GM21423 (cell line): ENCODE results near the gene BTN1A1.
"Not testable (repeated sequence)": the region's sequence is repeated elsewhere in the genome, so short reads cannot be mapped to it uniquely, and the experiment has no call there.

ENCODE experiments used
- ATAC-seq: cut with Tn5 transposase; IDR thresholded peaks from one replicate; pipeline ENCODE4 v1.9.1; 2021; ENCODE audit warnings: mild to moderate bottlenecking, moderate library complexity; ENCODE audit not compliant: unreplicated experiment

BTN1A1 gene

DNA sequence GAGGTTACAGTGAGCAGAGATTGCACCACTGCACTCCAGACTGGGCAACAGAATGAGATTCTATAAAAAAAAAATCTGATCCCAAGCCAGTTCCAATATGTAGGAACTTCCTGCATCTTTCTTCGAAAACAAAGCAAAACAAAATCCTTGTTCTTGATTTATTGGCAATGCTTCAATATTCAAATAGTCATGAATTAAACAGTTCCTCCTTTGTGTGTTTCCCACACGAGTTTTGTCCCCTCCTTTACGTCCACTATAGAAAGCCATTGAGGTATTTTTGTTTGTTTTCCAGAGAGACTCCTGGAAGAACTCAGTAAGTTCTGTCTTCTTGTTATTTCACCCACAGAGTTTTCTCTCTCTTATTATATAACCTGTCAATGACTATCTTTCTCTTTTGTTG is 7.6 kb downstream of the BTN1A1 start:
- no peak for ATAC-seq

DNA sequence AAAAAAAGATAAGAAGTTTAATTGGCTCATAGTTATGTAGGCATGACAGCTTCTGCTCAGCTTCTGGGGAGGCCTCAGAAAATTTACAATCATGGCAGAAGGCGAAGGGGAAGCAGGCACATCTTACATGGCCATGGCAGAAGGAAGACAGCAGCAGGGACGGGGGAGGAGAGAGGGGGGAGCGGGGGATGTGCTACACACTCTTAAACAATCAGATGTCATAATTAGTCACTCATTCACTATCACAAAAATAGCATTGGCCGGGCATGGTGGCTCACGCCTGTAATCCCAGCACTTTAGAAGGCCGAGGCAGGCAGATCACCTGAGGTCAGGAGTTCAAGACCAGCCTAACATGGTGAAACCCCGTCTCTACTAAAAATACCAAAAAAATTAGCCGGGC is 10.9 kb downstream of the BTN1A1 start:
- not testable (repeated sequence) for ATAC-seq

DNA sequence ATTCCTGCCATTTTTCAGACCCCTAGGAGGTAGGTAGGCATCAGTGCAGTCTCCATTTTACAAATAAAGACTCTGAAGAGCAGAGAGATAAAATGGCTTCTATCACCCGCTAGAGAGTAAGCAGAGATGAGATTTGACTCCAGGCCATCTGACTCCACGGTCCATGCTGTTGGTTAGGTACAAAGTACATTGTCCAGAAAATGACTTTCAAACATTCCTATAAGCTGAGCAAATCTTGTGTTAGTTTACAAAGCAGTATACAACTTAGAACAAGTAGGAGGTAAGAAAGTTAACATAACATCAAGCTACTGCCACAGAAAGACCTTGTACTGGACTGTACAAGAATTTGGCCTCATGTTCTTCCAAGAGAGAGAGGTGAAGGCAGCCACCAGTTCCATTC is 14.9 kb downstream of the BTN1A1 start:
- no peak for ATAC-seq

DNA sequence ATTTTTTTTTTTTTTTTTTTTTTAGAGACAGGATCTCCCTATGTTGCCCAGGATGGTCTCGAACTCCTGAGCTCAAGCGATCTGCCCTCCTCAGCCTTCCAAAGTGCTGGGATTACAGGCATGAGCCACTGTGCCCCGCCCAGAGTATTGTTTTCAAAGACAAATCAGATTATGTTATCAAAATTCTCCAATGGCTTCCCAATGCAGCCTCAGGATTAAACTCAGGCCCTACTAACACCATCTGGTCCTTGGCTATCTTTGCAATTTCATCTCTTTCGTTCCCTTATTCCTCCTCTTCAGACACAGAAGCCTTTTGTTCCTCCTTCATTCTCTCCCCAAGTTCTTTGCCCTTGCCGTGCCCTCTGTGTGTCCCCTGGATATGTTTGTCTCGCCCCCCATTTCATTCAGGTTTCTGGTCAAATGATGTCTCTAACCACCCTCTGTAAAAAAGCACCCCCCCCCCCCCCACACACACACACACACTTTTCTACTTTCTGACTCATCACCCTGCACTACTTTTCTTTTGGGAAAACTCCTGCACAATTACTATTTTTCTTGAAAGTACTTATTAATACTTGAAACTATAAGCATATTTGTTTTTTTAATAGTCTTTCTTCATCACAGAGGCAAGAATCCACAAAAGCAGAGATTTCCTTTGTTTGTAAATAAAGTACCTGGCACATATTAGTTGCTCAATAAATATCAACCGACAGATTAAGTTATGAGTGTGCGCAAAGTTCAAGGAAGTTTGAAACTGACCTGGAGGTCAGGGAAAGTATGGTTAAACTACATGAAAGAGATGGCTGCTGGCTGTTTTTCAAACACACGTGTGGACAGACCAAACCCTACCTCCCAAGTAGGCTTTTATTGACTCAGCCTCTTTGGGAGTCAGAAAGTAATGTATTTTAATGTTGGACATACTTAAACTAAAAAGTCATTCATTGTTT is 16.7 kb downstream of the BTN1A1 start:
- no peak for ATAC-seq

DNA sequence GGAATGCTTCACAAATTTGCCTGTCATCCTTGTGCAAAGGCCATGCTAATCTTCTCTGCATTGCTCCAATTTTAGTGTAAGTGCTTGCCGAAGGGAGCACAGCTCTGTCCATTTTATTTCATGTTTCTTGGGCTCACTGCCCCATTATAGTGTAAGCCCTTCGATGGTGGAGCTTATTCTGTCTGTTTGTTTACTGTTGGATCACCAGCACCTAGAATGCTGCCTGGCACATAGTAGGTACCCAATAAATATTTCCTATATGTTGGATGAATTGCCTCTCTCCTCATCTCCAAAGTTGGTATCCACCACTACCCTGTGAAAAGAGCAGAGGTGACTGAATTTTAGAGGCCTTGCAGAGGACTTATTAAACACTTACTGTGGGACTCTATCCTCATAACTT is 19.3 kb downstream of the BTN1A1 start:
- no peak for ATAC-seq

DNA sequence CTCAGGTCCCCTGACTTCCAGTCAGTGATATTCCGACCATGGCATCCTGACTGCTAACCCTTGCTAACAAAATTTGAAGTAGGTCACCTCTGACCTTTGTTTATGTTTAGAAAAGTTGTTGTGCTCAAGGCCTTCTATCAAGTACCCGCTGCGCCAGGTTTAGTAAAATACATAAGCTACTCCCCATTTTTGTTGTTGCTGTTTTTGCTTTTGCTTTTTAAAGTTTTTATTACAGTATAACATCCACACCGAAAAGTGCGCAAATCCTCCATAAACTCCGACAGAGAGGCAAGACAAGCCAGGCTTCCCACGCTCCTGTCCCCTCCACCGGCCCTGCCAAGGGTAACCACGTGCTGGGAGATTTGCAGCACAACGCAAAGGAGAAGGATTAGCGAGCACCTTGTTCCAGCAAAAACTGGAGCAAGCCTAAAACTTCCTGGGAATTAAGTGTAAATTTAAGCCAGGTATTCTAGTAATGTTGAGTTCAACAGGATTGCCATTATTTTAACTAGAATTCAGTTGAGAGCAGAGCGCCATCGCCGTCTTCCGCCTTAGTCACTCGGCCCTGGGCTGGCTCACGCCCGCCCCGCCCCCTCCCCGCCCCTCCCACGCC is 20.2 kb downstream of the BTN1A1 start:
- ATAC-seq, result peak; percentile 36

DNA sequence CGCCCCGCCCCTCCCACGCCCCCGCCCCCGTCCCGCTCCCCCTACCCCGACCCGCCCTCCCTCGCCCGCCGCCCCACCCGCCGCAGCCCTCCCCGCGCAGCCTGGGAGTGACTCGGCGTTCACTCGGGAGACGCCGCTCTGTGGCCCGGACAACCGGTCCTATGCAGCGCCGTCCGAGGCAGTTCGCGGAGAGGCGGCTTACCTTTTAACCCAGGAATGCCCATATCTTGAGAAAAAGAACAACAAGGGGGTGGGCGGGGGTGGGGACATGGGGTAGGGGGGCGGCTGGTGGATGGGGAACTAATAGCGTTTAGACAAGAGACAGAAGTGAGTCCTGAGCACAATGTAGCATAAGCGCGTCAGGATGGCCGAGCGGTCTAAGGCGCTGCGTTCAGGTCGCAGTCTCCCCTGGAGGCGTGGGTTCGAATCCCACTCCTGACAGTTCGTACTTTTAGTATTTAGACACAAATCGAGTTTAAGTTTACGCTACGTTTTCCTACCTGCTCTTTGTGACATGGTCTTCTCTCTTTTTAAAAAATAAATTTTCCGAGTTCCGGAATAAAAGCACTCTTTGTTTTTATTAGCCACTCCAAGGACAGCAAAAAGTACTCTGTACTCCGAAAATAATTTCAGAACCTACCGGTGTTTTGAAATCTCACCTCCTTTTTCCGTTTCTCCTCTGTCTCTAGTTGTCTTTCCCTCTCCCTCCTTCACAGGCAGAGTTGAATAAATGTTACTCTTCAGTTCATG is 20.9 kb downstream of the BTN1A1 start:
- peak; percentile 60 for ATAC-seq

DNA sequence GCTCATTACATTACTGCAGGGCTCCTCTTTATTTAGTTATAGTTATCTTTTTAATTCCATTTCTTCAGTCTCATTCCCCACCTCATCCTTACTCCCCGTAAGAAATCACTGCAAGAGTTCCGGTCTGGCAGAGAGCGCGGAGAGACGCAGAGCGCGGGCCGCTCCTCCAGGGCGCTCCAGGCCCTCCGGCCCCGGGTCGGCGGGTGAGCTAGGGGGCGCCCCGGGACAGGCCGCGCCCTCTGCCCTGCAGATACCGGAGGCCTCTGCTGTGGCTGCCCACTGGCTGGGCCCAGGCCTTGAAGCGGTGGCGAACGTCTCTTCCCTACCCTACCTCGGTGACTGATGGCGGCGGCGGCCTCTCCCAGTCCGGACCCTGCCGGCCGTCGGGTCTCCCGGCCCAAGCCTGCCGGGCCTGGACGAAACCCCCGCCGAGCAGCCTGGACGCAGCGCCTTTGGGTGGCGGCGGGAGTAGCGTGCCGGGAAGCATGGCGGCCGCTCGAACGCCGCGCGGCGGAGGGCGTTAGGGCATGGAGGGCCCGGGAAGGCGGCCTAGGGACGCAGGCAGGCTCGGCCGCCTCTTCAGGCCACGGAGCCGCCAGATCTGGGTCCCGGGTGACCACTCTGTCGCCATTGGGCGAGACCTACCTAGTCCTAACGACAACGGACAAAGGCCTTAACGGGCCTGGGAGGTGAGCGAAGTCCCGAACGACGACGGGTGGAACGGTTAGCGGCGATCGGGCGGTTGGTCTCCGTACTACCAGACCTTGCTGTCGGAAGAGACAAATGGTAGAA is 21.7 kb downstream of the BTN1A1 start:
- peak; percentile 71 for ATAC-seq

DNA sequence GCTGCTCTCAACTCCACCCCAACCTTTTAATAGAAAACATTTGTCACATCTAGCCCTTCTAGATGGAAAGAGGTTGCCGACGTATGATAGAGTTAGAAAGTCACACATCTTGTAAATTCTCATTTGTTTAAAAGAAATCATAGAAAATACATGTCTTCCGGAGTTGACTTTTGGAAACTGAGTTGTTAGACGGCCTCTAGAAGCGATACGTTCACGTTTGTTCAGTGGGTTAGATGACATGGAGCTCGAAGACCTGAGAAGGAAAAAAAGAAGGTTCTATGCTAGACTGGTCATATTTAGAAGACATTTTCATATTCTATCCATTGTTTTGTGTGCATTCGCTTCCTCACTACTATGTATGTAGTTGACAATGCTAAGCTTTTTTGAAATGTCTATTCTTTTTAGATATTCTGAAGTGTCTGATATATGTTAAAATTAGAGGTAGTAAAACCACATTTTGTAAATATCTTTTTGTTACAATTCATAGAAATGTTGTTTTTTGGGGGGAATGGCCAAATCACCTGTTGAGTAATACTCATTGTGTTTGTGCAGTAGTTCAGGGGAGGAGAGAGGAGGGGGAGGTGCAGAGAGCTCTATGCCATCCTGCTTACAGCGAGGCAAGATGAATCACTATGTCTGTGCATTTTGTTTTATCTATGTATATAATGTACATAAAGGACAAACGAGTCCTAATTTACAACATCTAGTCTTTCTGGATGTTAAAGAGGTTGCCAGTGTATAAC is 22.6 kb downstream of the BTN1A1 start:
- ATAC-seq, result not testable (repeated sequence)

DNA sequence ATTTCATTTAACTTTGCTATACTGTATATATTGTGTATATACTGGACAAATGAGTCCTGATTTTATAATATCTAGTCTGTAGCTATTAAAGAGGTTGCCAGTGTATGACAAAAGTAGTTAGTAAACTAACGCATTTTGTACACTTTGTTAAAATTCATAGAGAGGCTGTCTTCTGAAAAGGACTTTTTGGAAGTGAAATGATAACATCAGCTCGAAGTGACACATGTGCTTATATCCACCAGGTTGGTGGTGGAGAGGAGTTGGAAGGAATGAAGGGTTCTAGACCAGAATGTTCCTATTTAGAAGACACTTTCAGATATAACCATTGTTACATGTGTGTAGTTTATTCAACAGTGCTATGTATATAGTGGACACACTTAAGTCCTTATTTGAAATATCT is 24.2 kb downstream of the BTN1A1 start:
- ATAC-seq, result not testable (repeated sequence)

DNA sequence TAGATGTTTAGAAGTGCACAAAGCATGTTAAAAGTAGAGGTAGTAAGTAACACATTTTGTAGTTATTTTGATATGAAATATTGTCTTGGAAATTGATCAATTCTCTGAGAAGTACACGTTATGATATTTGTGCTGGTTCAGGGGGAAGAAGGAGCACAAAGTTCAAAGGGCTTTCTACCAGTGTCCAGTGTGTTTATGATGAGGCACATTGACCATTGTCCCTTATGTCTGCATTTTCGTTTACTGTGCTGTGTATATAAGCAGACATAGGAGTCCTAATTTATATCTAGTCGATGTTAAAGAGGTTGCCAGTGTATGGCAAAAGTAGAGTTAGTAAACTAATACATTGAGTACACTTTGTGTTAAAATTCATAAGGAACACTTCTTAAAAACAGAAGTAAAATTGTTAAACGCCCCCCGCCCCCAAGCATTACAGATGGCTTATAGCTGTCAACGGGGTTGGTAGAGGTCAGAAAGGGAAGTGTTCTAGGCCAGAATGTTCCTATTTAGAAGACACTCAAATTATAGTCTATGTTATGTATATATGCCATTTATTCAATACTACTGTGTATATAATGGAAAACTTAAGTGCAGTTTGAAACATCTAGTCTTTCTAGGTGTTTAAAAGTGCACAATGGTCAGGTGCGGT is 24.7 kb downstream of the BTN1A1 start:
- ATAC-seq, result no peak

DNA sequence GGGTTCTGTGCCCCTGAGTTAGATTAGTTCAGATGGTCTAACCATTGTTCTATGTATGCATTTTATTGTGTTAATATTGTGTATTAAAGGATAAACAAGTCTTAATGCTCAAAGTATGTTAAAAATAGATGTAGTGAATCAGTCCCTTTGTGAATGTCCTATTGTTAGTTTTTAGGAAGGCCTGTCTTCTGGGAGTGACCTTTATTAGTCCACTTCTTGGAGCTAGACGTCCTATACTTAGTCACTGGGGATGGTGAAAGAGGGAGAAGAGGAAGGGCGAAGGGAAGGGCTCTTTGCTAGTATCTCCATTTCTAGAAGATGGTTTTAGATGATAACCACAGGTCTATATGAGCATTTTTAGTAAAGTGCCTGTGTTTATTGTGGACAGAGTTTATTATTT is 25.7 kb downstream of the BTN1A1 start:
- ATAC-seq, result no peak

DNA sequence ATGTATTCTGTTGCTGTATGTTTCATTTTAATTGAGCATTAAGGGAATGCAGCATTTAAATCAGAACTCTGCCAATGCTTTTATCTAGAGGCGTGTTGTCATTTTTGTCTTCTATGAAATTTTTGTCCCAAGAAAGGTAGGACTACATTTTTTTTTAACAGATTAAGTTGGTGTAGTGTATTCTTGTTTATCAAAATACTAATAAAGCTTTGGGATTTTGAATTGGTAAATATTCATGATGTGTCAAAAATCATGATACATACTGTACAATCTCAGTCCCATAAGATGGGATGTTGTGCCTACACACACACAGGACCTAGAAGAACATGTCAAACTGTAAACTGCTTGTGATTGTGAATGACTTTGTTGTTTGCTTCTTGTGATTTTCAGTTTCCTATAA is 26.8 kb downstream of the BTN1A1 start:
- no peak for ATAC-seq

DNA sequence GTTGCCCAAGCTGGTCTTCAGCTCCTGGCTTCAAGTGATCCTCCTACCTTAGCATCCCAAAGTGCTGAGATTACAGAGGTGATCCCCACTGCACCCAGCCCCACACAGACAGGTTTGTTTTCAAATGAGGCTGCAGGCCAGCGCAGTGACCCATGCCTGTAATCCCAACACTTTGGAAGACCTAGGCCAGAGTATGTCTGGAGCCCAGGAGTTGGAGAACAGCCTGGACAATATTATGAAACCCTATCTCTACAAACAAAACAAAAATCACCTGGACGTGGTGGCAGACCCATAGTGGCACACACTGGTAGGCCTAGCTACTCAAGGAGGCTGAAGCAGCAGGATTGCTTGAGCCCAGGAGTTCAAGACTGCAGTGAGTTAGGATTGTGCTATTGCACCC is 30.1 kb downstream of the BTN1A1 start:
- ATAC-seq, result no peak

DNA sequence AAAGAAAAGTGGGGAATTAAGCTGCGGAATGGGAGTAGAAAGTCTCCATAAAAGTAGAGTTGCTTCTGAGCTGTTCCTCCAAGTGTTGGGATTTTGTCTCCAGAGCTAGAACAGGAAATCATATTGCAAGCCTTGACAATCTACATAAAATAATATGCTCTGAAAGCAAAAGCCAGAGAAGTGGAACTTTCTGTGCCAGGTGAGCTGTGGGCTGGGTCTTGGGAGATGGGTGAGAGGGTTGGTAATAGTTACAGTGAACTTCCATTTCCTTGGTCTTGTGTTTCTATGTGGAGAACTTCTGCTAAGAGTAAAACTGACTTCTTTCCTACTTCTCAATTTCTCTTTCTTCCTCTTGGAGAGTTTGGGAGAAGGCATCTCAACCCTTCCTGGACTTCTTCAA is 31.8 kb downstream of the BTN1A1 start:
- no peak for ATAC-seq

DNA sequence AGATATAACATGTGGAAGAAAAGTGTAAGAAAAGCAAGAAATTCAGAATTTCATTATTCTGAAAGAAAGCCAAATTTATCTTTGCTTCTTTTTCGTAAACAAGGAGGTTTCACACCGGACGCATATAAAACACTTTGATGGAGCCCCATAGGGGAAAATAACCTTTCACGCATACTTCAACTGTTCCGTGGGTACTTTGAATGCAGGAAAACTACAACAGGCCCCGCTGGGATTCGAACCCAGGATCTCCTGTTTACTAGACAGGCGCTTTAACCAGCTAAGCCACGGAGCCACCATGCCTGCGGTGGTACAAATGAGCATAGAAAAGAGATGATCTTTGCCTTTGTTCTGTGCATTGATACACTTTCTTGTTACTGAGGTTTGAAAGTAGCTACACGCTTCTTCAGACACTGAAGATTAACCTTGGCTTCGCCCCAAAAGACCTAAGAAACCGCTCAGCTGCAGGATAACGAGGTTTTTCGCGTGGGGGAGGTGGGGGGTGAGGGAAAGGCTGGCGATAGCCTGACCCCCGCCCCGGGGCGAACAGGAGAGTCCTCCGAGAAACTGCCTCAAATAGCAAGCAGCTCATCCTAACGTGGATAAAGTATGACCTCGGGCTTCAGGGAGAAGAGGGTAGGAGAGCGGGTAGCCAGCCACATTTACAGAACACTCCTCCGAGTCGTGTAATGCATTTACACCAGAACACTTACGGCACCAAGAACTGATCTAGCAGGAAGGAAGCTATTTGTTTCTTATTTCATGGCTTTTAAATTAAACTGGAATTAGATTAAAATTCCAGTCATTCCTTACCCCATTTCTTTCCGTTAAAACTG is 32.8 kb downstream of the BTN1A1 start:
- peak; percentile 37 for ATAC-seq

DNA sequence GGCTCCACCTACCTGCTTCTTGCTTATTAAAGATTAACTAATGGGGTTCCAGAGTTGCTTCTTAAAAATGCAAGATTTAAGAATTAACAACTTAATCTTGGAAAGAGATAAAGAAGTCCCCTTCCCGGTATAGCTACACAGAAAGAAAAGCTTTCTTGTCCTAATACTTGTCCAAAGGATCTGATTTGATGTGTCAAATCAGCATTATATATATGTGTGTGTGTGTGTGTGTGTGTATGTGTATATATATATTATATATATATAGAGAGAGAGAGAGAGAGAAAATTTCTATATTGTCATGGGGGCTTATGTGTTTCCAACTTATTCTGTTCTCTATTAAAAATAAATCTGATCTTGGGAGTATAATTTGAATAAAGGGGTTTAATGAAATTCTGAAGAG is 33.4 kb downstream of the BTN1A1 start:
- ATAC-seq, result no peak

DNA sequence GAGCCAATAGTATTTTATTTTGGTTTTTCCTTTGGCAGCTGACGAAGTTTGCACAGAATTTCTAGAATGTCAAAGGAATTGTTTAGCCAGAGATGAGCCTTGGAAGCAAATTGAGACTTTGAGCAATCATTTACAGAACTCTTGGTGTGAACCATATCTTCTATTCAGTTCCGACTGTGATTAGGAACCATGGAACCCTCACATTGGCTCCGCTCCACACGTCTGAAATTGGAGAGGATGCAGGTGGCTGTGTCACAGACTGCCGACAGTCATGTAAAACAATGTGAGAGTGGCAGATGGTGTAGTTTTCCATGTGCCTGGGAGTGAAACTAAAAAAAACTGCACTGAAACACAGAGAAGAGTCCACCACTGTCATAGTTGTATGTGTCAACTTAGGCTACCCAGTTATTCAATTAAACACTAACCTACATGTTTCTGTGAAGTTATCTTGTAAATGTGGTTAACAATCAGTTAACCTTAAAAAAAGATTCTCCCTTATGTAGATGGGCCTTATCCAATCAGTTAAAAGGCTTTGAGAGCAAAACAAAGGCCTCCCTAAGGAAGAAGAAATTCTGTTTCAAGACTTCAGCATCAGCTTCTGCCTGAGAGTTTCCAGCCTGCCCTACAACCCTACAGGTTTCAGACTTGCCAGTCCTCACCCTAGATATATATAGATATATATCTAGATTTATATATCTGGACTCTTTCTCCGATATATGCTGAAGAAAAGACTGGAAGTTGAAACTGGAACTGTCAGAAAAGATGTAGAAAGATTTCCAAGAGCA is 34.8 kb downstream of the BTN1A1 start:
- no peak for ATAC-seq
